Measurements from ENCODE around the gene KLHL12.
A peak's percentile ranks its signal among the peaks of the same experiment; 100 is the strongest.
"Not testable (repeated sequence)": the region's sequence is repeated elsewhere in the genome, so short reads cannot be mapped to it uniquely, and the experiment has no call there.

KLHL12 gene

GRCh38 chr1:202945483-202945882 lies 18.4 kb upstream of the KLHL12 start:
- no peak for DNase-seq

GRCh38 chr1:202944438-202944921 lies 17.4 kb upstream of the KLHL12 start:
- DNase-seq: no peak

- no peak for DNase-seq
These were observed 15.4 kb upstream of the KLHL12 start for GRCh38 chr1:202942426-202942825.

- DNase-seq: no peak
These were observed 14.3 kb upstream of the KLHL12 start for GRCh38 chr1:202941372-202941771.

GRCh38 chr1:202940561-202940960 lies 13.5 kb upstream of the KLHL12 start:
- DNase-seq: no peak

- DNase-seq: no peak
These were observed 11.4 kb upstream of the KLHL12 start for GRCh38 chr1:202938287-202938925.

- DNase-seq: not testable (repeated sequence)
These were observed 9.4 kb upstream of the KLHL12 start for GRCh38 chr1:202936409-202936808.

GRCh38 chr1:202935844-202936243 lies 8.8 kb upstream of the KLHL12 start:
- DNase-seq: no peak

- no peak for DNase-seq
These were observed 7.7 kb upstream of the KLHL12 start for GRCh38 chr1:202934755-202935154.

GRCh38 chr1:202932476-202932875 lies 5.4 kb upstream of the KLHL12 start:
- DNase-seq: no peak

GRCh38 chr1:202923533-202923932 lies 3.5 kb downstream of the KLHL12 start:
- DNase-seq: no peak

- DNase-seq: no peak
These were observed 7.4 kb downstream of the KLHL12 start for GRCh38 chr1:202919615-202920014.

- no peak for DNase-seq
These were observed 11.9 kb downstream of the KLHL12 start for GRCh38 chr1:202915146-202915545.

GRCh38 chr1:202912476-202912875 lies 14.6 kb downstream of the KLHL12 start:
- not testable (repeated sequence) for DNase-seq

GRCh38 chr1:202909494-202909893 lies 17.5 kb downstream of the KLHL12 start:
- DNase-seq: no peak

- no peak for DNase-seq
These were observed 18.0 kb downstream of the KLHL12 start for GRCh38 chr1:202908998-202909397.

- DNase-seq: no peak
These were observed 21.7 kb downstream of the KLHL12 start for GRCh38 chr1:202905331-202905730.

GRCh38 chr1:202903808-202904207 lies 23.2 kb downstream of the KLHL12 start:
- DNase-seq: not testable (repeated sequence)

- DNase-seq: no peak
These were observed 25.5 kb downstream of the KLHL12 start for GRCh38 chr1:202901555-202901954.

GRCh38 chr1:202892501-202892900 lies 34.5 kb downstream of the KLHL12 start:
- no peak for DNase-seq

GRCh38 chr1:202890392-202890791 lies 36.6 kb downstream of the KLHL12 start:
- no peak for DNase-seq

GRCh38 chr1:202888531-202889360 lies 38.3 kb downstream of the KLHL12 start, which contains the start of gene RABIF:
TSS of gene RABIF (minus strand) at chr1:202889149. CDS start at chr1:202889098, 51 bp downstream.
- peak; percentile 97 for DNase-seq

- no peak for DNase-seq
These were observed 38.9 kb downstream of the KLHL12 start for GRCh38 chr1:202888221-202888530.

- DNase-seq: no peak
These were observed 46.0 kb downstream of the KLHL12 start for GRCh38 chr1:202880961-202881460.
